GM12878 (cell line): ENCODE measurements around the gene CRYL1. TPM values are rescaled to one million over a fixed set of nuclear protein-coding genes. Genes with fewer than 3 reads are reported as not detected.

Experiments used
- ATAC-seq: fragments of 200-7000 bp; cut with Tn5 transposase; 3 replicates; pipeline ENCODE4 v1.9.1; 2020; ENCODE audit warnings: mild to moderate bottlenecking, moderate library complexity
- BruUV-seq: library from RNA; stranded (reverse); fragments of 400-500 nt; replicated peaks from 2 replicates; lab custom pipeline; 2021; lab: Mats Ljungman, UMichigan
- CTCF ChIA-PET: fragments of 300-600 bp; sonication (Branson Sonifier 250); formaldehyde crosslinking; extraction: SDS; loops from one replicate; lab custom pipeline; 2021; ENCODE audit warnings: inconsistent platforms; lab: Yijun Ruan, JAX
- POLR2A ChIA-PET: fragments of 350-600 bp; formaldehyde crosslinking; extraction: SDS; loops from one replicate; lab custom pipeline; 2021; ENCODE audit warnings: inconsistent platforms; lab: Charles Lee
- RAD21 ChIA-PET: fragments of 300-600 bp; sonication (Branson Sonifier 250); formaldehyde crosslinking; loops from one replicate; lab custom pipeline; 2023; ENCODE audit warnings: antibody characterized with exemption; ENCODE audit not compliant: unreplicated experiment; lab: Charles Lee
- SMC1A ChIA-PET: fragments of 300-600 bp; sonication (Branson Sonifier 250); formaldehyde crosslinking; loops from one replicate; lab custom pipeline; 2023; ENCODE audit not compliant: unreplicated experiment, uncharacterized antibody; lab: Charles Lee
- DNase-seq: peaks from one replicate; pipeline ENCODE4 v3.0.0-alpha.2; 2011; ENCODE audit warnings: low read depth, low spot score
- FAIRE-seq: peaks from 3 replicates; lab custom pipeline; 2011; peaks lifted over from hg19 to GRCh38; lab: Jason Lieb, UNC
- H2AFZ ChIP-seq: 2 replicates; pipeline ENCODE4 v1.6.0; 2011; ENCODE audit warnings: low read depth, low read length, control low read depth; ENCODE audit not compliant: control insufficient read depth
- H3K27ac ChIP-seq: 2 replicates; pipeline ENCODE4 v1.5.1; 2011; ENCODE audit warnings: control low read depth; ENCODE audit not compliant: control insufficient read depth, insufficient read depth
- H3K27me3 ChIP-seq, 2 experiments: replicated peaks in 1 of 2; 2 replicates each; pipeline versions ENCODE4 v1.6.0 to v1.6.1; 2011; ENCODE audit warnings: low read length in 1 of 2; ENCODE audit not compliant: control insufficient read depth in 2 of 2, insufficient read depth in 2 of 2
- H3K36me3 ChIP-seq, 2 experiments: 2 replicates each; pipeline ENCODE4 v1.5.1; 2011; ENCODE audit warnings: low read length in 1 of 2; ENCODE audit not compliant: control insufficient read depth in 2 of 2, insufficient read depth in 2 of 2
- H3K4me1 ChIP-seq: 2 replicates; pipeline ENCODE4 v1.6.1; 2011; ENCODE audit warnings: mild to moderate bottlenecking, low read length, moderate library complexity, mixed read lengths; ENCODE audit not compliant: control insufficient read depth, insufficient read depth
- H3K4me2 ChIP-seq: 2 replicates; pipeline ENCODE4 v1.6.0; 2011; ENCODE audit warnings: control low read depth; ENCODE audit not compliant: control insufficient read depth, insufficient read depth
- H3K4me3 ChIP-seq: fragments of 200-600 bp; sonication (generic); 2 replicates; pipeline ENCODE4 v1.5.1; 2016
- H3K79me2 ChIP-seq: 2 replicates; pipeline ENCODE4 v1.6.0; 2011; ENCODE audit warnings: low read length; ENCODE audit not compliant: control insufficient read depth, insufficient read depth
- H3K9ac ChIP-seq: 2 replicates; pipeline ENCODE4 v1.8.0; 2011; ENCODE audit warnings: low read length, control low read depth, mixed read lengths; ENCODE audit not compliant: control insufficient read depth, insufficient read depth
- H3K9me3 ChIP-seq: replicated peaks from 3 replicates; pipeline ENCODE4 v1.5.1; 2011; ENCODE audit warnings: mild to moderate bottlenecking, low read length; ENCODE audit not compliant: control insufficient read depth, insufficient read depth
- H4K20me1 ChIP-seq: 2 replicates; pipeline ENCODE4 v1.6.0; 2011; ENCODE audit not compliant: control insufficient read depth, insufficient read depth
- CREM ChIP-seq: IDR thresholded peaks from 2 replicates; pipeline ENCODE4 v1.6.1; 2014; ENCODE audit warnings: antibody characterized with exemption, low read depth
- HSF1 ChIP-seq: fragments of 150-350 bp; IDR thresholded peaks from 2 replicates; pipeline ENCODE4 v1.6.1; 2014; ENCODE audit warnings: mild to moderate bottlenecking, low read depth, low read length
- IRF4 ChIP-seq: IDR thresholded peaks from 2 replicates; pipeline ENCODE4 v1.6.1; 2011; ENCODE audit warnings: low read depth, low read length
- JUND ChIP-seq: IDR thresholded peaks from 2 replicates; pipeline ENCODE4 v1.6.1; 2012; ENCODE audit warnings: low read depth, mild to moderate bottlenecking, low read length, improper control_type of control experiment, moderate library complexity
- NKRF ChIP-seq: fragments of 450-650 bp; conservative IDR thresholded peaks from 2 replicates; pipeline ENCODE4 v1.6.1; 2017; ENCODE audit warnings: mild to moderate bottlenecking, moderate library complexity
- PML ChIP-seq: IDR thresholded peaks from 2 replicates; pipeline ENCODE4 v1.6.1; 2012; ENCODE audit warnings: low read length, inconsistent platforms
- YBX1 ChIP-seq: fragments of 450-650 bp; IDR thresholded peaks from 2 replicates; pipeline ENCODE4 v1.6.1; 2016; ENCODE audit warnings: antibody characterized with exemption
- ZNF24 ChIP-seq: fragments of 450-650 bp; IDR thresholded peaks from 2 replicates; pipeline ENCODE4 v1.6.1; 2017; ENCODE audit warnings: antibody characterized with exemption, mild to moderate bottlenecking
- WGBS: methylation state at CpG from one replicate; pipeline ENCODE4 v1.1.6; 2016; ENCODE audit warnings: low lambda C conversion rate; ENCODE audit not compliant: insufficient replicate concordance, insufficient coverage; ENCODE audit errors: missing lambda C conversion rate; 5-methylcytosine and 5-hydroxymethylcytosine counted together
- in situ Hi-C: fragments of 300-500 bp; cut with MboI; formaldehyde crosslinking; loops from 9 replicates; pipeline ENCODE4 v1.14.3; 2018; ENCODE audit warnings: mixed read lengths
- intact Hi-C: fragments of 100-400 bp; cut with micrococcal nuclease; formaldehyde crosslinking; loops from one replicate; pipeline ENCODE4 v1.14.2; 2022; ENCODE audit not compliant: unreplicated experiment
- polyA plus RNA-seq, 11 experiments: library from polyadenylated mRNA; depleted of rRNA in 4 of 11; unstranded in 6 of 11; stranded (reverse) in 5 of 11; fragments of >200 nt; fragmentation: Nextera tagmentation in 4 of 11; fragmentation: Illumina TruSeq in 1 of 11; extraction: Ambion mirVana in 4 of 11; extraction: Trizol in 1 of 11; gene quantifications; 1 replicate in 1 of 11; 2 replicates in 10 of 11; pipeline versions ENCODE4 v1.2.1 to v1.2.3, GENCODE V29; 2011 to 2016; ENCODE audit warnings: inconsistent platforms in 2 of 11, missing spikeins in 2 of 11, low read depth in 1 of 11
- total RNA-seq, 4 experiments: library from RNA; depleted of rRNA in 3 of 4; stranded (reverse); fragments of >200 nt in 3 of 4; fragmentation: Illumina TruSeq in 1 of 4; extraction: Trizol in 1 of 4; gene quantifications; 2 replicates each; pipeline versions ENCODE4 v1.2.1 to v1.2.3, GENCODE V29; 2013 to 2021

Gene CRYL1
- total and polyA plus RNA-seq, 10 of the 15 experiments (the other 5 are each of a cell fraction or from before 2014, with no cell fraction given): 5.5 to 36.7 (median 12.2) TPM

DNA sequence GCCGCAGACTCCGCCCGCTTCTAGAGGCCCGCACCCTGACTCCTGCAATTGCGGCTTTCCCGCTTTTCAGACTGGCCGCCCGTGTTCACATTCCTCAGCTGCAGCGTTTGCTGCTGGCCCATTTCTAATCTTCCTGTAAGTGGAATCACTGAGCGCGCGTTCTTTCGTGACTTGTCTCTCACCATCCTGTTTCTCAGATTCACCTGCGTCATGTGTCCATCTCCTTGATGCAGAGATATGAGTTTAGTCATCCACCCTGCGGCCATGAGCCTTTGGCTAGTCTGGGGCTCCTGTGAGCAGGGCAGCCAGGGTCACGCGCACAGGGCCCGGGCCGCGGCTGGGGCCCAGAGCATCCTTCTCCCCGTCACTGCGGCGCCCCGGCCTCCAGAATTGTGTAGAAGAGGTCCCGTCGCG, 110.0 kb downstream of the CRYL1 start (continued):
- TF ChIP-seq HSF1 (no peak), ZNF24 (no peak), CREM (no peak), YBX1 (no peak), PML (no peak), JUND (no peak), NKRF (no peak)
- TF ChIP-seq, all 136 proteins: peak for 0

DNA sequence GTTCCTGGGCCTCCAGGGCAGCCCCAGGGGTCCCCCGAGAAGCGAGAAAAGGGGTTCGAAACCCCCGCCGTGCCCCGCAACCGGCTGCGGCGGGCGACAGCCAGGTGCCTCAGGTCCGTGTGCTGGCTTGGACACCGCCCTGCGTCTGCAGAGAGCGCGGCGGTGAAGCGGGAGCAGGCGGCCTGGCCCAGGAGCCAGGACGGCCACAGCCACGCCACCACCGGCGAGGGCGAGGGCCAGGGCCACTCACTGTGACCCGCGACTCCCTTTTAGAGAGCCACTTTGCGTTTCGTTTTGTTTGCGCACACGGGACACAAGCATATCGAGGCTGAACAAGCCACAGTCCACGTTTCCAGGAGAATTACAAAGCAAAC, 110.4 kb downstream of the CRYL1 start:
- CTCF ChIA-PET: no interaction called here

More for the DNA sequence above, 110.4 kb downstream of the CRYL1 start:
- ATAC-seq (no peak), DNase-seq (no peak), FAIRE-seq (no peak)
- POLR2A ChIA-PET: no interaction called here
- SMC1A ChIA-PET: no interaction called here
- Histone ChIP-seq H2AFZ (no peak overlapping the region), H3K27ac (no peak overlapping the region), H3K27me3 (no peaks in the 10 kb centered on the region), H3K9me3 (peaks cover 13% of the 10 kb centered on the region; the same call in 2 of the 3 replicates), H4K20me1 (no peaks in the 10 kb centered on the region), H3K4me1 (peaks cover 36% of the 10 kb centered on the region), H3K4me2 (no peak overlapping the region), H3K9ac (no peak overlapping the region), H3K79me2 (no peaks in the 10 kb centered on the region), H3K4me3 (no peak overlapping the region), H3K36me3 (no peaks in the 10 kb centered on the region)
- WGBS: 94% methylated on average over 18 of the region's 31 CpGs
- intact Hi-C loops: no loop called here
- no TSS peak for BruUV-seq
- no peak for TF ChIP-seq IRF4
- in situ Hi-C loops: no loop called here
- RAD21 ChIA-PET: no interaction called here
